ENCODE data around the gene TRIP12.
A peak's percentile ranks its signal among the peaks of the same experiment; 100 is the strongest.
"Not testable (repeated sequence)": the region's sequence is repeated elsewhere in the genome, so short reads cannot be mapped to it uniquely, and the experiment has no call there.

The TRIP12 gene

DNA sequence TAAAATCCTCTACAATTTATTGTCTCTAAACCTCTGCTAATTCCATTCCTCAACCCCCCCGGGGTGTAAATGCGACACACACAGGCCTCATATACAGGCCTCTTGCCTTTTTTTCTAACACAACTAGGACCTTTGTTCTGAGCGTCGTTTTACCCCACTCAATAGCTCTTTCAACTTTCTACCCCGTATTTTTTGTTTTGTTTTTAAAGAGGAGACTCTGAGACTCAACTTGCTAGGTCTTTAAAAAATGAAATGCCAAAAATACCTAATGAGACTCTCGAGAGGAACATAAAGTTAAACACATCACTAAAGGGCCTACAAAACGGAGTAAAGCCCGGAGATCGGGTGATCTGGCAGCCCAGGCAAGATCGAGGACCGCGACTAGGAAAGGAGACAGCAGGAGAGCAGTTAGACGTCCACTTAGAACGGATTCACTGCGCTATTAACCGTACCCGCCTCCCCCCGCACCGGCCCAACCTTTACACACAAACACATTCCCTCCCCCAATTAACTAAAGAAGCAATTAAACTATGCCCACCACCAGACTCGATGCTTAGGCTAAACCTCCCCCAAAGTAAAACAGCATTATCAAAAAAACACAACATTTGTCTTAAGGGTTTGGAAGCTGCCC lies 1.7 kb downstream of the TRIP12 start:
- DNase-seq, result peak; percentile 19

DNA sequence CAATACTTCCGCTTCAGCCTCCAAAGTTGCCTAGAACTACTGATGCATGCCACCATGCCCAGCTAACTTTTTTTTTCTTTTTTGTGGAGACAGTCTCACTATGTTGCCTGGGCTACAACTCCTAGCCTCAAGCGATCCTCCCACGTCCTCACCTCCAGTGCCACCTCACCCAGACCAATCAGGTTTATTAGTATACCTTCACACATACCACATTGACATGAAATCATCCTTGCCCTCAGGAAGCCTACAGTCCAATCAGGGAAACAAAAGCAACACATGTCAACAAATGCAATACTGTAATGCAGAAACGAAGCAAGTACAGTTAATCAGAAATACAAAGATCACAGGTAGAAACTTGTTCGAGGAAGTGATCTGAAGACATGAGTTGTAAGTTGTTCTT lies 4.0 kb downstream of the TRIP12 start:
- DNase-seq, result no peak

DNA sequence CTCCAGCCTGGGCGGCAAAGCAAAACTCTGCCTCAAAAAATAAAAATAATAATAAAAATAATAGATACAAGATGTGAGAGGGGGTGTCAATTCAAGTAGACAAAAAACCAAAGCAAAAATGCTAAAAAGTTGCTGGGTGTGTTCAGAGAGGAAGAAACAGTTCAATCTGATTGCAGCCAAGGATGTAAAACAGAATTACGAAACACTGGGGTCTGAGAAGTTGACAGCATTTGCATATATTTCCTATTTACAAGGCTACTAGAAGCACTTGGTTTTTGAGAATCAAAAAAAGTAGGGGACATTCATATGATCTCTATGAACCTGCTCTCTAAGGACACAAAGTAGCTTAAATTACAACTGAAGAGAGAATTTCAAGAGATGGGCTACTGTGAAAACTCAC lies 7.6 kb downstream of the TRIP12 start:
- no peak for DNase-seq

DNA sequence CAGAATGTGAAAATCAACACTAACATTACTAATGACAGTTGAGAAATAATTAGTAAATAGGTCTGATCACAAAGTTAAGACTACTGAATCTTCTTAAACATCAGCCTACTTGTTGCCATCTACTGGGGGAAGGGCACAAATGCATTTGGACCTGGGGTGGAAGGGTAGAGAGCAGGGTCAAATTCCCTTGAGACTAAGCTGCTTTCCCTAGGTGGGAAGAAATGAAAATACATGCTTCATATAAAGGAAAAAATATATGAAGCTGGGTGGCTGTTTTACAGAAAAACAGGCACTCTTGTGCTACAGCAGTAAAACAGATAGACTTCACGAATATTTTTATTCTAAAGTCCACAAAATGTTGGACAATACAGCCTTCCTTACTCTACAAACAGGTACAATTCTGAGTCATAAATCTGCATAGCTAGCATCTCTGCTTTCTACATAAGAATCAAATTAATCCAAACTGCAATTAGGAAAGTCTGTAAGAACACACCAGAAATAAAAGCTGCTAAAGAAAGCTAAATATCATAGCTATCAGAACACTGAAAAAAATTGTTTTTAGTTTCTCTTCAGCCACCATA lies 10.9 kb downstream of the TRIP12 start:
- no peak for DNase-seq

DNA sequence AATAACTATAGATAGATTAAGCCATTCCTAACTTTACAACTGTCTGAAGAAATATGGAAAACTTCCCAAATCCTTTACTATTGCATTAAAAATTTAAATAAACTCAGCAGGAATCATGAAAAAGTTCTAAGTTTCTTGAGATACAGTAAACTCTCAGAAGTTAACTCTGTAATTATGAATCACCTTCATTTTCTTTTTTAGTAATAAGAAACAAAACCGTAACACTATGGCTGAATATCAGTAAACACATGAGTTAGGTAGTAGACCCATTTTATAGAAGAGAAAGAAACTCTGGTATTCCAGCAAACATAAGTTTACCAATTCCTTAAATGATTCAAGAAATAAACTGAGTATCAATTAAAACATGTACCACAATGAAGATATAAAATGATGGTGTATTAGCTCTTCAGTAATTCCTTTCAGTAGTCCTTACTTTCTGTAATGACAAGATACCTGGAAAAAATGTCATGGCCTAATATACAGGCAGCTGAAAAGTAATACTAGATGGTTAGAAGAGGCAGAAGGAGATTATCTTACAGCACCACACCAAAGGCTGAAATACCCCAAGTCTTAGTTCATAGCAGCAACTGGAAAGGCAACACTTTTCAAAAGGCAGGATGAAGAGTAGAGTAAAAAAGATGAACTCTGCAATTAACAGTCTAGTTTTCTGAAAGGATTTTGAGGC lies 11.5 kb downstream of the TRIP12 start:
- no peak for DNase-seq

DNA sequence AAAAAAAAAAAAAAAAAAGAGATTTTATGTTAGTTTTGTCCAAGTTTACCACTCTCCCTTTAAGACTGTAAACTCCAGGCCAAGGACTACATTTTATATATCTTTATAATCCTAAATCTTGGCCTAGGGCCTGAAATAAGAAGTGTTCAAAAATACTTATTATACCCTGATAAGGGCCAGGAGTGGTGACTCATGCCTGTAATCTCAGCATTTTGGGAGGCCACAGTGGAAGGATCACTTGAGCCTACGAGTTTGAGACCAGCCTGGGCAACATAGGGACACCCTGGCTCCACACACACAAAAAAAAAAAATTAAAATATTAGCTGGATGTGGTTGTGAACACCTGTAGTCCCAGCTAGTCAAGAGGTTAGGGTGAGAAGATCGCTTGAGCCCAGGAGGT lies 12.7 kb downstream of the TRIP12 start:
- DNase-seq, result no peak

DNA sequence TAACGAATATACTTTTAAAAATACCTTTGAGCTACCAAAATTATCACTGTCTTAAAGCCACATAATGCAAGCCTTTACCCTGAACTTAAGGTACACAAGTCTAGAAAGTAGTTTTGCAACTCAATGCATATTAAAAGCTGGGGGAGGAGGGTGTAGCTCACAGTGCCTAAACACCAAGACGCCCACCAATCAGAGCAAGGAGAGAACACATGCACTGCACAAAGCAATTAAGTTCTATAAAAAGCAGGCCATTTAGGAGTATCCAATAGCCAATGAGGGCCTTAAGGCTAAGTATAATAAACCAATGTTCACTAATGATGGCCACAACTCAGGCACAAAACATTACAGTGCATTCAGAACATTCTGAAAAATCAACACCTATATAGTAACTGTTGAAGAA lies 16.2 kb downstream of the TRIP12 start:
- DNase-seq, result no peak

DNA sequence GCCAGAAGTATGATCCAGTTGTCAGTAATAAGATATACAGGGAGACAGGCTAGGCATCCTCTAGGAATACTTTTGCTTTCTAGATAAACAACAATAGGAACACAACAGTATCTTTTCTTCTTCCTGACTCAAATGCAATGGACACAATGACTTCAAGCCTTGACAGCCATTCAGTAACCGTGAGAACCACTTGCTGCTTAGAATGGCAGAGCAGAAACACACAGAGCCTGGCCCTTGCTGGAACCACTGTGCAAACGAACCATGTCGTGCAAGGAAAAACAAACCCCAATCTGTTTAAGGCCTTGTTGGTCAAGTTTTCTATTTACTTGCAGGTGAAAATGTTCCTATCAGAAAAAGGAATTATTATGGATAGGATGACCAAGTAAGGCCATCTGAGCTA lies 18.8 kb downstream of the TRIP12 start:
- DNase-seq, result no peak

DNA sequence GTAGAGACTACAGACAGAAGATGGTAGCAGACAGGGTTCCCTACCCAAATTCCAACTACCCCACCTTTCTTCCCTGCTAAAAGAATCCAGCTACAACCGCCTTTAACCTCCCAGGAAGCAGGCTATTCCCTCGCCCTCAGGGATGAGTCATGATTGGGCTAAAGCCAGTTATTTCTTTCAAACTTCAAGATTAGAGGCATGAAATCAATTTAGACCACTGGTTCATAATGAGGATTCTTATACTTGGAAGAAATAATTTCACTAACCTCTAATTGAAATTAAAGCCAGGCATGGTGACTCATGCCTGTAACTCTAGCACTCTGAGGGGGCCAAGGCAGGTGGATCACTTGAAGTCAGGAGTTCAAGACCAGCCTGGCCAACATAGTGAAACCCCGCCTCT lies 20.0 kb downstream of the TRIP12 start:
- no peak for DNase-seq

DNA sequence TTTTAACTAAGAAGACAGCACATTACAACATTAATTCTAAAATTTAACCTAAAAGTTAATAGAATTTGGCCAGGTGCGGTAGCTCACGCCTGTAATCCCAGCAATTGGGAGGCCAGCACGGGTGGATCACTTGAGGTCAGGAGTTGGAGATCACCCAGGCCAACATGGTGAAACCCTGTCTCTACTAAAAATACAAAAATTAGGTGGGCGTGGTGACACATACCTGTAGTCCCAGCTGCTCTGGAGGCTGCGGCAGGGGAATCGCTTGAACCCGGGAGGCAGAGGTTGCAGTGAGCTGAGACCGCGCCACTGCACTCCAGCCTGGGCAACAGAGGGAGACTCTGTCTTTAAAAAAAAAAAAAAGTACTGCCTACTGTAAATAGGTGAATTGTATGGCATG lies 21.3 kb downstream of the TRIP12 start:
- DNase-seq, result not testable (repeated sequence)

DNA sequence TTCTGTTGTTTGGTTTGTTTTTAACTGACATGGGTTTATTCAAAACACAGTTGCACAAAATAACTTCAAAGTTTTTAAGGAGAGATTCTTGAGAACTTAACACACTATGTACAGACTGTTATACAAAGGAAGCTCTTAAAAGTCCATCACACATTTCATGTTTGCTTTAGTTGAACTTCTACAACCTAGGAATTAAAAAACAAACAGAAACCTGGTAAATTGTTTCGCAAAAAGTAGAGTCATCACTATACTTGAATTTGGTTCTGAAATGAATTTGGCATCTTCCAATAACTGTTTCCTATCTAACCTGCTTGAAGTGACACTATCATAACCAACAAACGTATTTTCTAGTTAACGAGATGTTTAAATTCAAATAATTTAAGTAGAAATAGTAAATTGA lies 21.8 kb downstream of the TRIP12 start:
- DNase-seq, result no peak

DNA sequence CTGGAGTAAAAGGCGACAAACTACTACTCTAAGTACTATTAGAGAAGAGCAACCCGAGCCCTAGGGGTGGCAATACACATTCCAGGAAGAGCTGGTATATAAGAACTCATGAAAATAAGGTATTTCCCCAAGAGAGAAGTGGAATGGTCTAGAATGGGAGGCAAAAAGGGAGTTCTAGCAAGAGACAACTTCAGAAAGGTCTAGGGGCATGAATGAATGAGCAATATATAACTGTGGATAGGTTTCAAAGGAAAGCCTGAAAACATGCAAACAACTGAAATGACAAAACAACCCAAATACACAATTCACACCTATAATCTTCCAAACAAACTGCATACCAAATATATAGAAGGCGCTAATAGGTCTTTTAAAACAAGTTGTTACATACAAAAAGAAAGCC lies 22.2 kb downstream of the TRIP12 start:
- DNase-seq, result no peak

DNA sequence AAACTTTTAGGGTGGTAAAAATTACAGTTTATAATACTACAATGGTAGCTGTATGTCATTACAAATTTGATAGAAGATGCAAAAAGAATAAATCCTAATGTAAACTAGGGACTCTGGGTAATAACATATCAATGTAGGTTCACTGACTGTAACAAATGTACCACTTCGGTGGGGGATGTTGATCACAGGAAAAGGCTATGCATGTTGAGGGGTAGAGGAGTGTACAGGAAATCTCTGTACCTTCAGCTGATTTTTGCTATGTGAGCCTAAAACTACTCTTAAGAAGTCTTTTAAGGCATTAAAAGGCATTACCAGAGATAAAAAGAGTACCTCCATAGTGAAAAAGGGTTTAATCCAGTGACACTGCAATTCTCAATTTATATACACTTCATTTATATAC lies 25.0 kb downstream of the TRIP12 start:
- DNase-seq, result no peak

DNA sequence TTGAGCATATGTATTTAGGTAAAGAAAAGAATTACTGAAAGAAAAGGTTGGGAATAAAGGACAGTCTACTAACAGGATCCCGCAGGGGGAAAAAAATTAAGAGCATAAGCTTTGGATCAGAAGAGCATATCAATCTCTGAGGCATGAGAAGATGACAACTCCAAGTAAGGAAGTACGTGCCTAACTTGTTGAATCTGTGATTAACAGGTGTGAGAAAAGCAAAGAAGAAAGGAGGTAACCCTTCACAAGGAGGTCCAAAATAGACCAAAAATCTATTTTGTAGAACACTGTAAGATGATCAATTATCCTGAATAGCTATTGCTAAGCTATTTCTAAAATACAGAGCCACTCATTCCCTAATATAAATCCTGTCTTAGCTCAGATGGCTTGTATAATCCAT lies 32.8 kb downstream of the TRIP12 start:
- DNase-seq, result no peak

DNA sequence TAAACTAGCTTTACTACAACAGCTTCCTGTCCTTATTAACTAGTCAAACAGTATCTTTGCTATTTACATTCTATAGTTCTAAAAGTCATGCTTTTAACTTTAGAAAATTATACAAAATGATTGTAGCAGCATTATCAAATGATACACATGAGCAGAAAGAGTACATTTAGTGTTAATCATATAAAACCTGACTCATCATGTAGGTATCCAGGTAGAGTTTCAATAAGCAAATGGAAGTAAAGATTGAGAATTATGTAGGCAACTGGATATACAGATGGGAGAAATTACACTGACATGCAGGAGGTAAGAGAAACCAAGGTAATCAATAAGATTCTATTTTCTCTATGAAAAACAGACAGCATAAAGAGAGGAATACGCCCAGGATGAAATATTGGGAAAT lies 33.8 kb downstream of the TRIP12 start:
- DNase-seq, result no peak

DNA sequence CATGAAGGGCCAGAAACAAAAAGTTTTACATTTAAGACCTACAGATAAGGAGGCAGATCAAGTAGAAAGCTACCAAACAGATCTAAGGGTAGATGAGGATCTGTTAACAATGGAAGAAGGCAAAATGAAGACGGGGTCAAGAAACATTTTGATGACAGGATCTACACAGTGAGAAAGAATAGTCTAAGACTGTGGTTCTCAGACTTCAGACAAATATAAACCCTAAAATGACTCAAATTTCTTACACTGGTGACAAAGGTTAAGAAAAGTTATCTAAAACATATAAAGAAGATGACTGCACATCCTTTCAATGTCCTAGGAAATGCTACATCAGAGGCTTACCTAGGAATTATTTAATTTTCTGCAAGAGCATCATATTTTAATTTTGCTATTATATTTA lies 34.4 kb downstream of the TRIP12 start:
- no peak for DNase-seq

DNA sequence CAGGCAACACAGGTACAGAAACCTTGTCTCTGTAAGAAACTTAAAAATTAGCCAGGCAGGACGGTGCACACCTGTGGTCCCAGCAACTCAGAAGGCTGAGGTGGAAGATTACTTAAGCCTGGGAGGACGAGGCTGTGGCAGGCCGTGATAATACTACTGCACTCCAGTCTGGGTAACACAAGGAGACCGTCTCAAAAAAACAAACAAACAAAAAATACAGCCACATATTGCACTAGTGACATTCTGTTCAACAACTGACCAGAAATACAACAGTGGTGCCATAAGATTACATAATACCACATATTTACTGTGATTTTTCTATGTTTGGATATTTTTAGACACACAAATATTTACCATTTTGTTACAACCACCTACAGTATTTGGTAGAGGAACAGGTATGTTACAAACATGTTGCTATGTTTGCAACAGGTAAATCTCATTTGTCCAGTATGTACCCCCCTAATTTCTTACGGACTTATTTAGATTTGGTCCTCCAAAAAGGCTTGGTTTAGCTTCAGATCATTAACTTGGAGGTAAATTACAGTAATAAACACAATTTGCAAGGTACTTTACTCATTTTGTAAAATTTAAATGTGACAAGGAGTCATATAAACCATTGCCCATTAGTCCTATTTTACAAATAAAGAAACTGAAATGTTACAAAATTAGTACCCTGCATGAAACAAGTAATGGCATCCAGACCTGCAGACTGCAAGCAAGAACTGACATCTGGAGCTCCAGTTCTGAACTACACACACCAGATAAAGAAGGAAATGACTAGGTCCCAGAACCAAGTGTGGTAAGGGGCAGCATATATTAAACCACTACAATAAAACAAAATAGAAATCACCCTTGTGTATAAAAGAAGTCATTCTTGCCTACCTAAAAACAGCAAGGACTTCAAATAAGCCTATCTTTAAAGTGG lies 36.8 kb downstream of the TRIP12 start:
- no peak for DNase-seq

DNA sequence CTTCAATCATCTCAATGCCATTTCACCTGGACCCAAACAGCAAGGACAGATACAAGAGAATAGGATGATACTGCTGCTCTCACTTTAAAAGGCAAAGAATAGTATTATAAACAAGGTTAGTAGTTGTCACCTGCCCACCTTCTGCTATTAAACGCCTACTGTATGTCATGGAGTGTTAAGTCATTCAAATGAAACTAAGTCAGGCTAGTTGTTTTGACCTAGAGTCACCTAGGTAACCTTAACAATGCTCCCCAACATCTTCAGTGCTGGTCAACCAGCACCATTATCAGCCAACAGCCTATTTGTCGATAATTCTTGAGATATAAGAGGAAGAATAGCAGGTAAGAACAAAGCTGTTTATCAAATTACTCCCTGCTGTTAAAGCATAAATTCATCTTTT lies 39.2 kb downstream of the TRIP12 start:
- no peak for DNase-seq

DNA sequence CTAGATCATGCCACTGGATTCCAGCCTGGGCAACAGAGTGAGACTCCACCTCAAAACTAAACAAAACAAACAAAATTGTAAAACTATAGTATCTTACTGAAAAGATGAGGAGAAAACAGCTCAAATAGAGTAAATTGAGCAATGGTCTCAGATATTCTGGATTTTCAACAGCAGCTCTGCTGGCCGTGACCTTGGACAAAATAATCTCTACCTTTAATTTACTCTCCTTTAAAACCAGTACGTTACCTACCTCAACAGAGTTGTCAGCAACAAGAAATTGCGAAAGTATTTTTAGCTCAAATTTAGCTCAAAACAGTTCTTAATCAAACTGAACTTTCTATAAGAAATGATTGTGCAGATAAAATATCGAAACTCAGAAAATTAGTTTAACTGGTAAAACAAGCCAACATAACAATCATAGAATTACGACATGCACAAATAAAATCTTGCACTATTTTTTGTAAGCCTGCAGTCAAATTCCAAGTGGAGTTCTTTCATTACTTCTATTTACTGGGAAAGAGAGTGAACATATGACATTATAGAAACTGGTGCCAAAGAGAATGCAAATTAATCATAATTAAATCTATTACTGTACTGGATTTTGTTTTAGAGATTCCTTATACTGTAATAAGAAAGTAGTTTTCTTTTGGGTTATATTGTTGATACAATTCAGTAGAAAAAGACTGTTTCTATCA lies 40.8 kb downstream of the TRIP12 start:
- DNase-seq, result no peak

DNA sequence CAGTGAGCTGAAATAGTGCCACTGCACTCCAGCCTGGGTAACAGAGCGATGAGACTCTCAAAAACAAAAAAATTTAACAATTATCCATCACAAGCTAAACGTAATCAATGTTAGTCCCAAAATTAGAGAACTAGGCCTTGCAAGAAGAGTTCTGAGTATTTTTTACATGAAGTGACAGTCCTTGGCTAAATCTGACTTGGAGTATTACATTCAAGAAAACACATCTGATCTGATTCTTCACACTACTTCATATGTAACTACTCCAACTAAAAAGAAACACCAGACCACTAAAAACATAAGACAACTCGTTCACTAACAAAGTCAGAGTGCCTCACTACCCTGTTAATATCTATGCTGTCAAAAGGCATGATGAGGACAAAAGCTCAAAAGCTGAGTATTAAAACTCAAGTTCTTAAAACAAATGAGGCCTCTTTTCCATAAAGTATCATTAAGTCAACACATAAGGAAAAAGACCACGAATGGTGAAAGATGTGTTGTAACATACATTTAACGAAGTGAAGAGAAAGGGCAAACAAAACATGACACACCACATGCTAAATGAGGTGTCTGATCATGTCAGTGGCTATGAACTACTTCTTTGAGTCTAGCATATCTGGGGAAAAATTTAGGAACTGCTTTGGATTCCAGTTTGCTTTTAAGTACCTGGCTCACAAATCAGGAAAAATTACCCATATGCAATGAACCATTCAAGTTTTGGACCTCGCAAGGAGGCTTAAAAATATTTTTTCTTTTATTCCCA lies 42.4 kb downstream of the TRIP12 start:
- DNase-seq, result no peak

DNA sequence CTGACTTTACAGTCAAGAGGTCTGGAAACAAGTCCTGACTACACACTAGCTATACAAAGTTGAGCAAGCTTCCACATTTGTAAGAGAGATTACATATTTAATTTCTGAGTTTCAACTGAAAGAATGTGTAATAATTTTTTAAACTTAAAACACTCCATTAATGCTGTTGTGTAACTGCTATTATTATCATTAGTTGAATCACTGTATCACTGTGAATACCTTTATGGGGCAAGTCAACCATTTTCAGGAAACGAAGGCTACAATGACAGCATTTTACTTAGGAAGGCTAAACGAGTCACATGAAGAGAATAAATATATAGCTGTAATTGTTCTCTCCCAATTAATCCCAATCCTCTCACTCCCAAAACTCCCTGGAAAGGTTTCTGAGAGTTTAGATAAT lies 46.3 kb downstream of the TRIP12 start:
- DNase-seq, result no peak

DNA sequence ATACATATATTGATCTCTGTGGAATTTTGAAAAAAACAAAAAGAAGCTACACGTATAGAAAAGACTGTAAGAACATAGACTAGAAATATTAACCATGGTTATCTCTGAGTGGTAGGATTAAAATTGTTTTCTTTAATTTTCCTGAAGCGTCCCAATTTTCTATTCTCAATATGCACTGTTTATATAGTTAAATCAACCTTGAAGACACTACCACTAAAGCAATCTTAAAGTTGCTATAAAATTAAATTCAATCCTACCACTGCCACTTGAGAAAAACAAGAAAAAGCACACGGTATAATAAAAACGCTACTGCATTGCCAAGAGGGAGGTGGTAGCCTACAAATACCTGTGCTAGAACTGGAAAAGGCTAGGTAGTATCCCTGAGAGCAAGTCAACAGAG lies 47.2 kb downstream of the TRIP12 start:
- DNase-seq, result no peak
